PC-3 (cell line): ENCODE results near the gene TYW1. TPM values are rescaled to one million over a fixed set of nuclear protein-coding genes. Genes with fewer than 3 reads are reported as not detected.
A peak's percentile ranks its signal among the peaks of the same experiment; 100 is the strongest.
"Not testable (repeated sequence)": the region's sequence is repeated elsewhere in the genome, so short reads cannot be mapped to it uniquely, and the experiment has no call there.

Experiments
- ATAC-seq: fragments of 200-7000 bp; cut with Tn5 transposase; 2 replicates; pipeline ENCODE4 v1.9.1; 2020; ENCODE audit warnings: mild to moderate bottlenecking, moderate library complexity
- BruUV-seq: library from RNA; stranded (reverse); fragments of 400-500 nt; replicated peaks from 2 replicates; lab custom pipeline; 2021; lab: Mats Ljungman, UMichigan
- CTCF ChIA-PET: fragments of 300-600 bp; sonication (Branson Sonifier 250); formaldehyde crosslinking; loops from one replicate; lab custom pipeline; 2022; ENCODE audit warnings: antibody characterized with exemption; lab: Charles Lee
- POLR2A ChIA-PET: fragments of 300-600 bp; sonication (Branson Sonifier 250); formaldehyde crosslinking; loops from one replicate; lab custom pipeline; 2022; ENCODE audit warnings: antibody characterized with exemption; ENCODE audit not compliant: unreplicated experiment; lab: Charles Lee
- DNase-seq: peaks from one replicate; pipeline ENCODE4 v3.0.0-alpha.2; 2015
- H2AFZ ChIP-seq: fragments of 300-600 bp; sonication (generic); 2 replicates; pipeline ENCODE4 v1.6.0; 2016; ENCODE audit warnings: antibody characterized with exemption, low read length
- H3F3A ChIP-seq: fragments of 300-600 bp; sonication (generic); one replicate; pipeline ENCODE4 v1.6.0; 2017; ENCODE audit warnings: antibody characterized with exemption, low read length, control low read depth, mild to moderate bottlenecking; ENCODE audit not compliant: unreplicated experiment
- H3K27ac ChIP-seq: fragments of 300-600 bp; sonication (generic); 2 replicates; pipeline ENCODE4 v1.5.1; 2016; ENCODE audit warnings: mild to moderate bottlenecking, low read length
- H3K27me3 ChIP-seq: fragments of 300-600 bp; sonication (generic); 2 replicates; pipeline ENCODE4 v1.6.1; 2016; ENCODE audit warnings: low read length, mixed read lengths
- H3K36me3 ChIP-seq: fragments of 300-600 bp; sonication (generic); 2 replicates; pipeline ENCODE4 v1.6.1; 2016; ENCODE audit warnings: low read depth, mixed run types, low read length, mixed read lengths
- H3K4me1 ChIP-seq: fragments of 300-600 bp; sonication (generic); 2 replicates; pipeline ENCODE4 v1.5.1; 2016; ENCODE audit warnings: low read length; ENCODE audit not compliant: insufficient read depth
- H3K4me2 ChIP-seq: fragments of 300-600 bp; sonication (generic); 2 replicates; pipeline ENCODE4 v1.6.0; 2016; ENCODE audit warnings: low read length
- H3K4me3 ChIP-seq: fragments of 300-600 bp; sonication (generic); 2 replicates; pipeline ENCODE4 v1.5.1; 2016; ENCODE audit warnings: mild to moderate bottlenecking, low read length, mixed read lengths
- H3K79me2 ChIP-seq: fragments of 300-600 bp; sonication (generic); 2 replicates; pipeline ENCODE4 v1.6.1; 2017; ENCODE audit warnings: low read length, mixed read lengths
- H3K9ac ChIP-seq: fragments of 300-600 bp; sonication (generic); 2 replicates; pipeline ENCODE4 v1.6.0; 2016; ENCODE audit warnings: mild to moderate bottlenecking, low read length
- H3K9me2 ChIP-seq: fragments of 300-600 bp; sonication (generic); replicated peaks from 2 replicates; pipeline ENCODE4 v1.6.1; 2016; ENCODE audit warnings: mixed run types, low read length, mixed read lengths
- H3K9me3 ChIP-seq: fragments of 300-600 bp; sonication (generic); 2 replicates; pipeline ENCODE4 v1.6.1; 2016; ENCODE audit warnings: low read length, mixed read lengths
- H4K20me1 ChIP-seq: fragments of 300-600 bp; sonication (generic); 2 replicates; pipeline ENCODE4 v1.6.1; 2016; ENCODE audit warnings: low read length, mixed read lengths
- CTCF ChIP-seq: fragments of 300-600 bp; sonication (generic); conservative IDR thresholded peaks from 2 replicates; pipeline ENCODE4 v1.5.1; 2017; ENCODE audit warnings: antibody characterized with exemption, low read depth, mild to moderate bottlenecking, low read length
- EZH2 ChIP-seq: fragments of 300-600 bp; sonication (generic); IDR thresholded peaks from one replicate; pipeline ENCODE4 v1.6.1; 2017; ENCODE audit warnings: antibody characterized with exemption, mild to moderate bottlenecking, low read length; ENCODE audit not compliant: unreplicated experiment
- EZH2phosphoT487 ChIP-seq: fragments of 300-600 bp; sonication (generic); IDR thresholded peaks from 2 replicates; pipeline ENCODE4 v1.6.1; 2018; ENCODE audit warnings: mild to moderate bottlenecking, antibody characterized with exemption, low read length, borderline replicate concordance
- intact Hi-C: fragments of 100-400 bp; cut with micrococcal nuclease; formaldehyde crosslinking; loops from 2 replicates; pipeline ENCODE4 v1.9.0; 2023
- total RNA-seq: library from RNA; depleted of rRNA; stranded (reverse); fragments of >200 nt; gene quantifications from 2 replicates; pipeline ENCODE4 v1.2.3, GENCODE V29; 2014

The TYW1 gene
- total RNA-seq, 1 experiment from 2014 or later: 13.4 TPM

DNA sequence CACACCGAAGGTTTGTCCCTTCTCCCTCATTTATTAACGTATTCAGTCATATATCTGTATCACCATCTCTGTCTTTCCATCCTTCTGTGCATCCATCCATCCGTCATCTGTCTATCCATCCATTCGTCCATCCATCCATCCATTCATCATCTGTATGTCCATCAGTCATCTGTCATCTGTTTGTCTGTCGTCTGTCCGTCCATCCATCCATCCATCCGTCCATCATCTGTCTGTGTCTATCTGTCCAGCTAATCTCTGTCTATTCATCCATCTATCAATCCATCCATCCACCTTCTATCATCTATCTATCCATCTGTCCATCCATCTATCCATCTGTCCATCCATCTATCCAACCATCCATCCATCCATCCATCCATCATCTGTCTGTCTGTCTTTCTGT lies 213.9 kb downstream of the TYW1 start:
- H3K36me3 ChIP-seq: no peaks in the 10 kb centered on the region
- H4K20me1 ChIP-seq: no peaks in the 10 kb centered on the region
- ATAC-seq (no peak), DNase-seq (no peak)
- no peak overlapping the region for H3K9ac ChIP-seq
- no peak overlapping the region for H2AFZ ChIP-seq
- H3K4me1 ChIP-seq: no peaks in the 10 kb centered on the region
- no peaks in the 10 kb centered on the region for H3K79me2 ChIP-seq
- POLR2A ChIA-PET: no interaction called here
- no peak overlapping the region for H3K4me2 ChIP-seq
- H3K27ac ChIP-seq: no peak overlapping the region
- H3K4me3 ChIP-seq: no peak overlapping the region
- TF ChIP-seq CTCF (no peak), EZH2 (no peak), EZH2phosphoT487 (no peak)
- no peaks in the 10 kb centered on the region for H3K9me2 ChIP-seq
- BruUV-seq: no TSS peak
- no peaks in the 10 kb centered on the region for H3F3A ChIP-seq
- intact Hi-C loops: no loop called here
- CTCF ChIA-PET: no interaction called here
- H3K27me3 ChIP-seq: no peaks in the 10 kb centered on the region
- H3K9me3 ChIP-seq: no peaks in the 10 kb centered on the region

DNA sequence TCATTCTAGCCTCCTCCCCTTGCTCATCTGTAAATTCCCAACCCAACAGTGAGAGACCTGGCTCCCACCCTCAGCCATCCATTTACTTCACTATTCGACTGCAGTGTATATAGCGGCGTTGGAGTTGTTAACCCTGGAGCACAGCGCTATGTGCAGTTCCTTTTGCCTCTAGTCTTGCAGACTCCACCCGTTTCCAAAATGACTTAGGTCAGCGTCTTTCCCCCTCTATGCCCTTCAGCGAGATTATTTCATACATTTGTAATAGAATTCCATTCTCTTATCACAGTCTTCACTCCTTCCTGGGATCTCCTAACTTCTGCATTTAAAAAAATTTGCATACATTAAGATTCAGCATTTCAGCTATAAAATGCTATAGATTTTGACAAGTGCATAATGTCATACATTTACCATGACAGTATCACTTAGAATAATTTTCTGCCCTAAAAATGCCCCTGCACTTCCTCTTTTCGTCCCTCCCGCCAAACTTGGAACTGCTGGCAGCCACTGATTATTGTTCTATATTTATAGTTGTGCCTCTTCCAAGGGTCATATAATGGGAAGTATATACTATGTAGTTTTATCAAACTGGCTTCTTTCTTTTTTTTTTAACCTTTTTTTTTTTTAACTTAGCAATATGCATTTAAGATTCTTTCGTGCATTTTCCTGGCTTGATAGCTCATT lies 215.2 kb downstream of the TYW1 start:
- H3K9me2 ChIP-seq, H4K20me1 ChIP-seq, H3K36me3 ChIP-seq, ATAC-seq, H3K27me3 ChIP-seq, H3K27ac ChIP-seq, CTCF ChIA-PET, H3K9ac ChIP-seq, H3K79me2 ChIP-seq, intact Hi-C loops, H3K4me3 ChIP-seq, DNase-seq, H3F3A ChIP-seq, H3K4me1 ChIP-seq, POLR2A ChIA-PET, H3K9me3 ChIP-seq, H3K4me2 ChIP-seq, H2AFZ ChIP-seq, BruUV-seq: not testable (repeated sequence)

DNA sequence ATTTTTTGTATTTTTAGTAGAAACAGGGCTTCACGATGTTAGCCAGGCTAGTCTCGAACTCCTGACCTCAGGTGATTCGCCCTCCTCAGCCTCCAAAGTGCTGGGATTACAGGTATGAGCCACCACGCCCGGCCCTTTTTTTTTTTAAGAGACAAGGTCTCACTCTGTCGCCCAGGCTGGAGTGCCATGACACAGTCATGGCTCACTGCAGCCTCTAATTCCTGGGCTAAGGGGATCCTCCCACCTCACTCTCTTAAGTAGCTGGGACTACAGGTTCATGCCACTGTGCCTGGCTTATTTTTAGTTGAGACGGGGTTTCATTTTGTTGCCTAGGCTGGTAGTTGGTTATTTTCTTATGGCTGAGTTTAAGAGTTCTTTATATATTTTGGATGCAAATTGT lies 216.4 kb downstream of the TYW1 start:
- CTCF ChIA-PET, POLR2A ChIA-PET, H3K4me2 ChIP-seq, BruUV-seq, H3K4me1 ChIP-seq, H3K9ac ChIP-seq, H4K20me1 ChIP-seq, intact Hi-C loops, H3K27me3 ChIP-seq, DNase-seq, H3K27ac ChIP-seq, H3K4me3 ChIP-seq, H3K36me3 ChIP-seq, H3F3A ChIP-seq, ATAC-seq, H2AFZ ChIP-seq, H3K9me2 ChIP-seq, H3K79me2 ChIP-seq, H3K9me3 ChIP-seq: not testable (repeated sequence)

GRCh38 chr7:67223551-67223950 lies 226.9 kb downstream of the TYW1 start:
- H3K36me3 ChIP-seq, H4K20me1 ChIP-seq, H3K4me1 ChIP-seq, H3K4me2 ChIP-seq, H3K27ac ChIP-seq, H3K79me2 ChIP-seq, H3F3A ChIP-seq, POLR2A ChIA-PET, intact Hi-C loops, H2AFZ ChIP-seq, BruUV-seq, H3K9ac ChIP-seq, H3K9me3 ChIP-seq, CTCF ChIA-PET, H3K4me3 ChIP-seq, H3K27me3 ChIP-seq, H3K9me2 ChIP-seq: not testable (repeated sequence)
- peak; percentile 97 for ATAC-seq
- peak; percentile 56 for DNase-seq

GRCh38 chr7:67226340-67226907 lies 229.8 kb downstream of the TYW1 start:
- H4K20me1 ChIP-seq, H3K27ac ChIP-seq, H3F3A ChIP-seq, H3K9me2 ChIP-seq, H3K9me3 ChIP-seq, POLR2A ChIA-PET, H3K4me1 ChIP-seq, H2AFZ ChIP-seq, H3K27me3 ChIP-seq, H3K9ac ChIP-seq, H3K4me3 ChIP-seq, CTCF ChIA-PET, intact Hi-C loops, H3K4me2 ChIP-seq, H3K79me2 ChIP-seq, BruUV-seq, H3K36me3 ChIP-seq: not testable (repeated sequence)
- ATAC-seq (0 out of 2 replicates have a peak, but pooled peaks have one; percentile 23), DNase-seq (peak; percentile 43)

- H3K4me1 ChIP-seq, H2AFZ ChIP-seq, DNase-seq, H3K36me3 ChIP-seq, H3K4me2 ChIP-seq, H4K20me1 ChIP-seq, CTCF ChIA-PET, H3K9ac ChIP-seq, H3K79me2 ChIP-seq, POLR2A ChIA-PET, H3K27ac ChIP-seq, intact Hi-C loops, H3K9me3 ChIP-seq, ATAC-seq, H3F3A ChIP-seq, H3K9me2 ChIP-seq, BruUV-seq, H3K27me3 ChIP-seq, H3K4me3 ChIP-seq: not testable (repeated sequence)
Observed at GRCh38 chr7:67226967-67227366, 230.3 kb downstream of the TYW1 start.
